Right forelimb (tissue), 1 donor: ENCODE results near the gene UBALD1.
"Not testable (repeated sequence)": the region's sequence is repeated elsewhere in the genome, so short reads cannot be mapped to it uniquely, and the experiment has no call there.

Source experiments
- DNase-seq: peaks from one replicate; pipeline ENCODE4 v3.0.0-alpha.2; 2018

The UBALD1 gene

DNA sequence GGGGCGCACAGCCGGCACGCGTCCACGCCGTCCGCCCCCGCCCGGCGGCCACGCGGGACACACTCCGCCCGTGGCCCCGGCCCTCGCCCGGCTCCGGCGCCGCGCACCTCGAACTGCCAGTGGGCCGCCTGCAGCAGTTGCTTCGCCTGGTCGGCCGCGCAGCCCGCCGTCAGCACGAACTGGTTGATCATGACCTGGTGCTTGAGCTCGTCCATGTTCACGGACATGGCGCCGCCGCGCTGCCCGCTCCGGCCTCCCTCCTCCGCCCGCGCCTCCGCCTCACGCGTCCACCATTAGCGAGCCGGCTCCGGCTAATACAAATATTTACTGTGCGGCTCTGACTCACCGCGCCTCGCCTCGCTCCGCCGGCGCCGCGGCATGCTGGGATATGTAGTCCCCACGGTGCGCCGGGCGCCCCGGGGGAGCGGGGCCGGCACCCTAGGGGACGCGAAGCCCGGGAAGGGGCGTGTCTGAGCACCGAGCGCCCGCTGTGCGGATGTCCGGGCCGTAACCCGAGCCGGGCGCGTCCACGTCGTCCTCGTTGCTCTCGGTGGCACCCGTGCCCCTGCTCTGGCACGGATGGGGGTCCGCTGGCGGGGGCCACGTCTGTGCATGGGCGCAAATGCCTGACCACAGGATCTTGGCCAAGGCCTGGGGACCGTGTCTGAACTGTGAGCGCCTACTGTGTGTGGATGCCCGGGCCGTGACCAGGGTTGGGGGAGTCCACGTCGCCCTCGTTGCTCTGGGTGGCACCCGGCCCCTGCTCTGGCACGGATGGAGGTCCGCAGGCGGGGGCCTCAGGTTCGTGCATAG lies at the start of gene UBALD1:
Gene UBALD1, minus strand, starts transcription at position 318 of the 813 bp plus-strand sequence. Its CDS starts 91 bp downstream, at position 227.
- peak; percentile 82 for DNase-seq

GRCh38 chr16:4663777-4664465 lies 49.2 kb upstream of the UBALD1 start:
- DNase-seq, result no peak

- no peak for DNase-seq
Measured at GRCh38 chr16:4663465-4663776, 48.7 kb upstream of the UBALD1 start.

DNA sequence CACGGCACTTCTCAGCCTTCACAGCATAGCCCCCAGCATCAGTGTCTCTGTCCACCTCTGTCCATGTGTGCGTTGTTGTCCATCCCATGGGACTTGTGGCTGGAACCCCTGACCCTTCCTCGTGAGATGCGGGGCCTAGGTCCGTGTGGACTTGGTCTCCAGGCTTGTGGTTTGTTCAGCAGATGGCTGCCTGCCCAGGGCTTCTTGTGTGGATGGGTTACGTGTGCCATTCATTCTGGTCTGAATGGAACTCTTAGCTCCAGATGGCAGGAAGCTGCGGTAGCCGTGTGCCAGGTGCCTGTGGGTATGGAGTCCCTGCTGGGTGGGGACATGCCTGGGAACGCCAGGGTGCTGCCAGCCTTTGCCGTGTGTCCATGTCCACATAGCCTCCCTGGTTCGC lies 47.0 kb upstream of the UBALD1 start:
- no peak for DNase-seq

DNA sequence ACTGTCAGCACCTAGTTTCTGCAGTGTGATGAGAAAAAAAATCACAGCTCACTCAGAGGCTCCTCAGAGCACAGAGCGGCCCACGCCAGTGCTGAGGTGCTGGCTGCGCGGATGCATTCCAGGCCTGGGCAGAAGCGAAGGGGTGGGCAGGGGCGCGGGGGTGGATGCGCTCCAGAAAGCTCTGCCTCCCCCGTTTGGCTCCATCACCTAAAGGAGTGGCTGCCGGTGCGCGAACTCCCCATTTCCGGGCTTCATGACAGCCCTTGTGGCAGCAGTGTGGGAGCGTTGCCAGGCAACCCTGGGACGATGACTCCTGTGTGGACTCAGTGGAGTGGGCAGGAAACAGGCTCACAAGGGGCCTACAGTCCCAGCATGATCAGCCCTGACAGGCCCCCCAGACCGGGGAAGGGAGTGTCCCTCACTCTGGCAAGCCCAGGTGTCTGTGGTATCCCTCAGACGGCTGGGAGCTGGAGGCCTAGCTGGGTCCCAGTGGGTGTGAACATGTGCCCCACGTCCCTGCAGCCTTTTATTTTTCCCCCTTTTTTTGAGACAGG lies 45.8 kb upstream of the UBALD1 start:
- peak; percentile 76 for DNase-seq

- DNase-seq, result no peak
Measured at GRCh38 chr16:4659363-4660353, 45.0 kb upstream of the UBALD1 start.

DNA sequence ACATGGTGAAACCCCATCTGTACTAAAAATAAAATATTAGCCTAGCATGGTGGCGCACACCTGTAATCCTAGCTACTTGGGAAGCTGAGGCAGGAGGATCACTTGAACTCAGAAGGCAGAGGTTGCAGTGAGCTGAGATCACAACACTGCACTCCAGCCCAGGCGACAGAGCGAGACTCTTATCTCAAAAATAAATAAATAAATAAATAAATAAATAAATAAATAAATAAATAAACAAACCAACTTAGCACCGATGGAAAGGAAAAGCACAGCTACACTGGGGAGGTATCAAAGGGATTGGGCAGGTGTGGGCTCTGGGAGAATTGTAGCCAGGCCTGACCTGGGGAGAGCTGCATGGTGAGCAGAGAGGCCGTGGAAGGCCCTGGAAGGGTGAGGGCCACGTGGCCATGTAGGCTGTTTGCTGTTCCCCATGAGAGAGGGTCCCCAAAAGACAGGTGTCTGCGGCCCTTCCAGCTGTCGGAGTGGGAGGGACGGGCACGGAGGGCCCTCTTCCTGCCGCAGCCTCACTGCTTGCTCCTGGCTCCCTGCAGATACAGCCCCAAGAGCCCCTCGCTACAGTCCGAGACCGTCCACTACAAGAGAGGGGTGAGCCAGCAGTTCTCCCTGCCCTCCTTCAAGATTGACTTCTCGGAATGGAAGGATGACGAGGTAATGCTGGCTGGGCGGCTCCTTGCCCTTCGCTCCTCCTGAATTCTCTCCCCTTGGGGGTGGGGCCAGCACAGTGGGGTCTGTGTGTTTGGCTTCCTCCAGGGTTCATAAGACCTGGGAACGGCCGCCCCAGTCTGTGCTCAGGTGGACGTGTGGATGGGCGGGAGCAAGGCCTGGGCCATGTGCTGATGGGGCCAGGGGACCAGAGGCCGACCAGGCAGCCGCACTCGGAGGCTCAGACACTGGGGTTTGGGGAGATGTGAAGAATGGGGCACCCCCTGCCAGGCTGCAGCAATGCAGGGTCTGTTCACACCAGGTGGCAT lies 42.3 kb upstream of the UBALD1 start:
- DNase-seq, result no peak

DNA sequence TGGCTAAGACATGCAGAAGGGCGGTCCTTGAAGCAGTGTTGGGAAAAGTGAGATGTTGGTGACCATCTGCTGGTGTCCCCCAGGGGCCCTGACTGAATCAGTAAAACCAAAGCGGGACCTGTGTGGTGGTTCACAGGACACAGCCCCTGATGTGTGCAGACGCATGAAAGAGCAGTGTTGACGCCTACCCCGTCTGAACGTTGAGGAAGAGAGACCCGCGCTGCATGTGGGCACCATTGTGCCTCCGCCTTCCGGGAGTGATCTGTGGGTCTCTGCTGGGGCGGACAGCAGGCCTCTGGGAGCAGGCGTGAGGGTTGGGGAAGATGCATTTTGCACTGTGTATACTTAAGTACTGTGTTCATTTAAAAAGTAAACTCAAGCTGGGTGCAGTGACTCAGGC lies 41.5 kb upstream of the UBALD1 start:
- DNase-seq, result no peak

- no peak for DNase-seq
Measured at GRCh38 chr16:4655801-4656200, 41.1 kb upstream of the UBALD1 start.

- no peak for DNase-seq
Measured at GRCh38 chr16:4654964-4655590, 40.4 kb upstream of the UBALD1 start.

DNA sequence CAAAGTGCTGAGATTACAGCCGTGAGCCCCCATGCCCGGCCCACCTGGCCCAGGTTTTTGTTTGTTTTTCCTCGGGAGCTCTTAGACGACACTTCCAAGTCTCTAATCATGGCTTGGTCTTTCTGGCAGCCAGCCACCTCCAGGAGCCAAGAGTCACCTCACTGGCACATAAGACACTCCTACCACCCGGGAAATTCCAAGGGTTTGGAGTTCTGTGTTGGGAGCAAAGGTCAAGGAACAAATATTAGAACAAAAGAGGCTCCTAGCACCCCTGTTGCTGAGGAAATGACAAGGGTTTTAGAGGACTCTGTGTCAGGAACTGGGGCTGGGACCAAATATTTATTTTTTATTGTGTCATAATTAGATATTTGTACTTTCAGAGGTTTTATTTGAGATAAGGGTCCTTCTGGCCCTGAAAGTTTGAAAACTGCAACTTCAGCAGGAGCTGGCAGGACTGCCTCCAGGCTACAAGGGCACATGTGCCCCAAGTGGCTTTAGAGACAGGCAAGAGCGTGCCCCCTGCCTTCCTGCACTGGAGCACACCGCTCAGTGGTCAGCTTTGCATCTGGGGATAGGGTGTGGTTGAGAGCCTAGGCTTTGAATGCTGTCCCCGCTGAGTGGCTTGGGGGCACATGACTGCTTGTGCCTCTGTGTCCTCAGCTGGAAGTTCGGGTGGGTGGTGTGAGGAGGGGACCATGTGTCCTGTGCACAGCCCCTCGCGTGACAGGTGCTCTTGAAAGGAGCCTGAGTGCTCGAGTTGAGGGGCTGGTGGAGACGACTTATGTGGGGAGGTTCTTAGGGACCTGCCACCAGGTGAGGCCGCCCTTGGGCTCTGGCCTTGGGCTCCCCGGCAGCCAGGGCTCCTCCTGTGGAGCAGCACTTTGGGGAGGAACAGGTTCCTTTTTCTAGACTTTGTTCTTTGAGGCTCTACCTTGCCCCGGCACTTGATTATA lies 39.6 kb upstream of the UBALD1 start:
- DNase-seq, result no peak

DNA sequence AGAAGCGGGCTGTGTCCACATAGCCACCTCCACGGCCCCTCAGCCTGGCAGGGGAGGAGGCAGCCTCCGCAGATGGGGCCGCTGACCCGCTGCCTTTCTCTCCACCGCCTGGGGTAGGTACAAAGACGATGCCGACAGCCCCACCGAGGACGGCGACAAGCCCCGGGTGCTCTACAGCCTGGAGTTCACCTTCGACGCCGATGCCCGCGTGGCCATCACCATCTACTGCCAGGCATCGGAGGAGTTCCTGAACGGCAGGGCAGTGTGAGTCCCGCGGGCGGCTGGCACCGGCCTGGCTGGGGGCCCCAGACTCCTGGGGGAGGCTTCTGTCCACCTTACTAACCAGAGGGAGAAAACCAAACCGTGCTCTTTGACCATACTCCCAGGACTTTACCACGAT lies 37.9 kb upstream of the UBALD1 start:
- DNase-seq, result no peak

- DNase-seq, result no peak
Measured at GRCh38 chr16:4651827-4652226, 37.1 kb upstream of the UBALD1 start.

GRCh38 chr16:4650443-4651074 lies 35.9 kb upstream of the UBALD1 start:
- DNase-seq, result not testable (repeated sequence)

DNA sequence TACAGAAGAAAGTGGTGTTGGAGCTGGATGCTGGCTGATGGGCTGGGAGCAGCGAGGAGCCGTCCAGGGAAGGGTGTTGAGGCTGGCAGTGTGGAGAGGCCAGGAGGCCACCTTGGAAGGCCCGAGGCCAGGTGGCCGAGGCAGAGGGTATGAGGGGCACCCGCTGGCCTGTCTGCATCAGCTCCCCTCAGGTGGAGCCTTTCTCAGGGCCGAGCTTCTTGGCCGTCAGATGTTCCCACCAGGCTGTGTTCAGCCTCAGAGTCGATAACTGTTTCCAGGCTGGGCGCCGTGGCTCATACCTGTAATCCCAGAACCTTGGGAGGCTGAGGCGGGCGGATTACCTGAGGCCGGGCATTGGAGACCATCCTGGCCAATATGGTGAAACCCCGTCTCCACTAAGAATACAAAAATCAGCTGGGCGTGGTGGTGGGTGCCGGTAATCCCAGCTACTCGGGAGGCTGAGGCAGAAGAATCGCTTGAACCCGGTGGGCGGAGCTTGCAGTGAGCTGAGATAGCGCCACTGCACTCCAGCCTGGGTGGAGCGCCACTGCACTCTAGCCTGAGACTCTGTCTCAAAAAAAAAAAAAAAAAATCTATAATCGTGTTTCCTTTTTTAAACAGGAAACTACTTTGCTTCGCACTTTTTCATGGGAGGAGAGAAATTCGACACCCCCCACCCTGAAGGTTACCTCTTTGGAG lies 35.2 kb upstream of the UBALD1 start:
- no peak for DNase-seq

GRCh38 chr16:4648917-4649316 lies 34.2 kb upstream of the UBALD1 start:
- DNase-seq, result no peak

DNA sequence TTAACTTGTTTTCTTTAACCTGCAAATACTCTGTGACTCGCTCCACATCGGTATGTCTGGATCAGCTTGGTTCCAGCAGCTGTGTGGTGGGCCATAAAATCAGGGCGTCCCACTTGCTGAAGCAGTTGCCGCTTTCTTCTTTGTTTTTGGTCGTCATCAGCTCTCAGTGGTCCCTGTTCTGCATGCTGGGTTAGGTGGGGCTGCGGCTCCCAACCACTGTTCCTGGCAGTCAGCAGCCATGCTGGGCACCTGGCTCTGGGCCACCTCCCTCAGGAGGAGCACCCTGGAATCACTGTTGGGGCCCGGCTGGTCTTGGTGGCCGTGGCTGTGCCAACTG lies 32.9 kb upstream of the UBALD1 start:
- no peak for DNase-seq

- DNase-seq, result no peak
Measured at GRCh38 chr16:4646773-4647643, 32.3 kb upstream of the UBALD1 start.
